ENCODE results near the gene LRP3. TPM values are rescaled to one million over a fixed set of nuclear protein-coding genes. Genes with fewer than 3 reads are reported as not detected.

The LRP3 gene
- total RNA-seq, 4 donors from 2014 or later, result 31.0 to 66.7 (median 38.5) TPM

DNA sequence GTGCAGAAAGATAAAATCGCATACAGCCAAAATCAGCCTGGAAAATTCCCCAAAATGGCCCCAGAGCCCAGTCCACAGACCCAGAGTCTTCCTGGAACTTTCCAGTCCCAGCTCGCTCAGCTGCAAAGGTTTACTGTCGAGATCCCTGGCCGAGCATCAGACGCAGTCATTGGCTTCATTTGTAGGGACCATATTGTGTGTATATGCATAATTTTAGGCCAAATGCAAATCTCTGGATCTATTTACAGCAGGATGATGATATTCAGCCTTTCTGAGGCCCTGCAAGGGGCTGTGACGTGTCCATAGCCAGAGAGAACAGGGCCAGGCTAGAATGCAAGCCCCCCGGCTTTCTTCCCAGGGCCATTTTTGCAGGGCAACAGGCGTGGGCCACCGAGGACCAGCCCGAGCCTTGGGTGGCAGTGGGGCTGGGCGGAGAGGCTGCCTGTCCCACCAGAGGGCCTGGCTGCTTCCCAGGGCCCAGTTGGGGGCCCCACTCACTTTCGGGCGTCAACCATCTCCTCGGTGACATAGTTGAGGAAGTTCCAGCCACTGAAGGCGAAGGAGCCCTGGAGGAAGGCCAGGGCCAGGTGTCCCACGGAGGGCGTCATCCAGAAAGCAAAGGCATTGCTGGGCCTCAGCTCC is 17.8 kb downstream of the LRP3 start:
- Histone ChIP-seq H3K27me3 (peaks cover 13% of the 10 kb centered on the region), H3K36me3 (peaks cover 0 to 9% of the 10 kb centered on the region in 2 donors), H3K9me3 (no peaks in the 10 kb centered on the region), H3K4me1 (no peaks in the 10 kb centered on the region), H3K4me3 (no peak overlapping the region), H3K27ac (no peak overlapping the region)
- no peak for ATAC-seq
- 60 to 80% methylated on average over 1 to 5 of the region's 17 CpGs for WGBS, 2 donors (ENCODE audit: low coverage in 1 of 2)
- TF ChIP-seq POLR2AphosphoS5 (IDR thresholded peaks at IDR 0.05), result no peak
- TF ChIP-seq, protein P1, sequence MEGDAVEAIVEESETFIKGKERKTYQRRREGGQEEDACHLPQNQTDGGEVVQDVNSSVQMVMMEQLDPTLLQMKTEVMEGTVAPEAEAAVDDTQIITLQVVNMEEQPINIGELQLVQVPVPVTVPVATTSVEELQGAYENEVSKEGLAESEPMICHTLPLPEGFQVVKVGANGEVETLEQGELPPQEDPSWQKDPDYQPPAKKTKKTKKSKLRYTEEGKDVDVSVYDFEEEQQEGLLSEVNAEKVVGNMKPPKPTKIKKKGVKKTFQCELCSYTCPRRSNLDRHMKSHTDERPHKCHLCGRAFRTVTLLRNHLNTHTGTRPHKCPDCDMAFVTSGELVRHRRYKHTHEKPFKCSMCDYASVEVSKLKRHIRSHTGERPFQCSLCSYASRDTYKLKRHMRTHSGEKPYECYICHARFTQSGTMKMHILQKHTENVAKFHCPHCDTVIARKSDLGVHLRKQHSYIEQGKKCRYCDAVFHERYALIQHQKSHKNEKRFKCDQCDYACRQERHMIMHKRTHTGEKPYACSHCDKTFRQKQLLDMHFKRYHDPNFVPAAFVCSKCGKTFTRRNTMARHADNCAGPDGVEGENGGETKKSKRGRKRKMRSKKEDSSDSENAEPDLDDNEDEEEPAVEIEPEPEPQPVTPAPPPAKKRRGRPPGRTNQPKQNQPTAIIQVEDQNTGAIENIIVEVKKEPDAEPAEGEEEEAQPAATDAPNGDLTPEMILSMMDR (IDR thresholded peaks at IDR 0.05), result no peak
- TF ChIP-seq EP300 (IDR thresholded peaks at IDR 0.05), result no peak
- TF ChIP-seq POLR2A (IDR thresholded peaks at IDR 0.05), result no peak

DNA sequence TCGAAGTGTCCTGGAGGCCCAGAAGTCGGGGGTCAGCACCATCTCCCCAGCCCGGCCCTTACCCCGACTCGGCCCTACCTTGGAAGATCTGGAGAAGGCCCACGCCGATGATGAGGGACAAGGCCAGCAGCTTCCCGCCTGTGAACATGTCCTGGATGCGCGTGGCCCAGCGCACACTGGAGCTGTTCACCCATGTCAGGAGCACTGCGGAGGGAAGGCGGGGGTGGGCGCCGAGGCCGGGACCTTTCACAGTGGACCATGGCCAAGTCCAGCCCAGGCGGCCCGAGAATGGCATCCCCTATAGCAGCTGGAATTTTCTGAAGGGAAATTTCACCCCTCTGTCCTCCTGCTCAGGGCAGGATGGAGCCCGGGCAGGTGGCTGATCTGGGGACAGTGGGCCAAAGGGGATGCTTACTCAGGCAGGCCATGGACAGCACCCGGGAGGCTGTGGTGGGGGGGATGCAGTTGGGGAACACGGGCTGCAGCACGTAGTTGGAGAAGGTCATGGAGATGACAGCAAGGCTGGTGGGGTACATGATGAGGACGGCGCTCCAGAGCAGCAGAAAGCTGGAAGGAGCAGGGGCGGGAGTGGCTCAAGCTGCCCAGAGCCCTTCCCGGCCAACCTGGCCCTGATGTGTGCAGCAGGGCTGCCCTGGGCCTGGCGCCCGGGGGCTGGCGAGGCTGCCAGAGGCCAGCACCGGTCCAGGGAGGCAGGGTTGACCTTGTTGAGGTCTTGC is 18.5 kb downstream of the LRP3 start:
- no peaks in the 10 kb centered on the region for H3K4me1 ChIP-seq
- no peak for ATAC-seq
- H3K27me3 ChIP-seq, result peaks cover 13% of the 10 kb centered on the region
- TF ChIP-seq EP300 (IDR thresholded peaks at IDR 0.05) (no peak), POLR2A (IDR thresholded peaks at IDR 0.05) (no peak), POLR2AphosphoS5 (IDR thresholded peaks at IDR 0.05) (no peak)
- TF ChIP-seq, protein P1 (IDR thresholded peaks at IDR 0.05), result no peak
- no peaks in the 10 kb centered on the region for H3K9me3 ChIP-seq
- 80 to 88% methylated on average over 4 to 11 of the region's 30 CpGs for WGBS, 2 donors (ENCODE audit: low coverage in 1 of 2)
- no peak overlapping the region for H3K4me3 ChIP-seq
- no peak overlapping the region for H3K27ac ChIP-seq
- peaks cover 0 to 2% of the 10 kb centered on the region in 2 donors for H3K36me3 ChIP-seq

DNA sequence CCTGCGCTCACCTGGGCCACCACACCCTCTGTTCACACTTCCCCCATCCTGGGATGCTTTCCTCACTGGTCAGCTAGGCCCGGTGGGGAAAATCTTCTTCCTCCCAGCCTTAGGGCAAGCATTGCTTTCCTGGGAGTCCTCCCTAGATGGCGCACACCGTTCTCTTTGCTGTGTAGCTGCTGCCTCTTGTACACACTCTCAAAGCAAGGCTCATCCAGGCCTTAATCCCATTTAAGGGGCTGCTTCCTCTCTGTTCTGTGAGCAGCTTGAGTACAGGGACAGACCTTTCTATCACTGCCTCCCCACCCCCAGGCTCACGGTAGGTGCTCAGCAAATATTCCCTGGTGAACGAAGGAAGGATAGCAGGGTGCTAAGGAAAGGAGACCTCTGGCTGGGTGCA is 20.5 kb downstream of the LRP3 start:
- Histone ChIP-seq H3K9me3 (no peaks in the 10 kb centered on the region), H3K36me3 (no peaks in the 10 kb centered on the region), H3K4me3 (no peak overlapping the region), H3K27me3 (peaks cover 24% of the 10 kb centered on the region), H3K27ac (no peak overlapping the region), H3K4me1 (no peaks in the 10 kb centered on the region)
- no peak for ATAC-seq
- TF ChIP-seq POLR2AphosphoS5 (IDR thresholded peaks at IDR 0.05) (no peak), EP300 (IDR thresholded peaks at IDR 0.05) (no peak)
- 35% methylated on average over 4 of the region's 6 CpGs; no CpG with 5 or more reads in 1 of the 2 donors for WGBS, 2 donors (ENCODE audit: low coverage in 1 of 2)

DNA sequence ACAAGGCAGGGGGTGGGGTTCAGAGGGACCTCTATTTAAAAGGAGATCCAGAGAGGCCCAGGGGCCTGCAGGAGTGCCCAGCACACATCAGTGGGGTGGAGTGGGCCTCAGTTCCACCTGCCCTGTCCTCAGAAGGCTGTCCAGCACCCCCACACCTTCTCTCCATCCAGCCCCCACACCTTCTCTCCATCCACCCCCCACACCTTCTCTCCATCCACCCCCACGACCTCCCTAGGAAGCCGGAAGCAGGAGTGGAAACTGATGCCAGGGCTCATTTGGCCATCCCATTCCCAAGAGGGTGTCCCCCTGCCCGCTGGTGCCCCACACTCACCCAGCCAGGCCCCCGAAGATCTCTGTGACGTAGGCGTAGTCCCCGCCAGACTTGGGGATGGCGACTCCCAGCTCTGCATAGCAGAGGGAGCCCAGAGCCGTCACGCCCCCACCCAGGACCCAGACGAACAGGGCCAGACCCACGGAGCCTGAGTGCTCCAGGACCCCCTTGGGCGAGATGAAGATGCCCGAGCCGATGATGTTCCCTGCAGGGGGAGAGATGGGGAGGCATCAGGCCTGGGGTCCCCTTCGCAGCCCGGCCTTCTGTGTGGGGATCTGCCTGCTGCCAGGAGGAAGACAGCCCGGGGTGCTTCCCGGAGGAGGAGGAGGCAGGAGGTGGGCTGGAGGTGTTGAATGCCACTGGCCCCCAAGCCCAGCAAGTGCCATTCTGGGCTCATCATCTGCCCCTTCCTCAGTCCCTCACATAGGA is 21.5 kb downstream of the LRP3 start:
- Histone ChIP-seq H3K27me3 (peaks cover 34% of the 10 kb centered on the region), H3K4me1 (no peaks in the 10 kb centered on the region), H3K27ac (no peak overlapping the region), H3K9me3 (no peaks in the 10 kb centered on the region), H3K36me3 (no peaks in the 10 kb centered on the region), H3K4me3 (no peak overlapping the region)
- 90% methylated on average over 2 of the region's 19 CpGs; no CpG with 5 or more reads in 1 of the 2 donors for WGBS, 2 donors (ENCODE audit: low coverage in 1 of 2)
- no peak for ATAC-seq
- no peak for TF ChIP-seq EP300 (IDR thresholded peaks at IDR 0.05)

DNA sequence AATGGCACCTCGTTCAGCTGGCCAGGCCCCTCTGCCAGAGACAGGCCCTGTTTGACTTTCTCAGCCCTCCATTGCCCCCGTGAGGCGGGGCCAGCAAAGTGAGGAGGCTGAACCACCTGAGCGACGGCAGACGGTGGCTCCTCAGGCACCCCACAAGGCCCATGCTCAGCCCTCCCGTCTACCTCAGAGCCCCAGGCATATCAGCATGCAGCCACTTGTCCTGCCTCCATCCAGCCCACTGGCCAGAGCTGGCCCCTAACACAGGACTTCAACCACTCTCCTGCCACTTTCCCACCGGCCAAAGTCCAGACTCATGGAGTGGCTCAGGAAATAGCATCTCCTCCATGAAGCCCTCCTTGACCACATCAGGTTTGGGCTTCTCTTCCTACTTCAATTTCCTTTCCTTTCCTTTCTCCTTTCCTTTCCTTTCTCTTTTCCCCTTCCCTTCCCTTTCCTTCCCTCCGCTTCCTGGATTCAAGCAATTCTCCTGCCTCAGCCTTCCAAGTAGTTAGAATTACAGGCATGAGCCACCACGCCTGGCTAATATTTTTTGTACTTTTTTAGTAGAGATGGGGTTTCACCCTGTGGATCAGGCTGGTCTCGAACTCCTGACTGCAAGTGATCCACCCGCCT is 22.2 kb downstream of the LRP3 start:
- Histone ChIP-seq H3K4me3 (no peak overlapping the region), H3K27me3 (peaks cover 41% of the 10 kb centered on the region), H3K27ac (no peak overlapping the region), H3K36me3 (no peaks in the 10 kb centered on the region), H3K4me1 (no peaks in the 10 kb centered on the region), H3K9me3 (no peaks in the 10 kb centered on the region)
- TF ChIP-seq EP300 (IDR thresholded peaks at IDR 0.05), result no peak
- TF ChIP-seq, protein P1 (IDR thresholded peaks at IDR 0.05), result no peak
- no peak for TF ChIP-seq POLR2AphosphoS5 (IDR thresholded peaks at IDR 0.05)
- TF ChIP-seq POLR2A (IDR thresholded peaks at IDR 0.05), result no peak
- 72 to 77% methylated on average over 4 to 9 of the region's 12 CpGs for WGBS, 2 donors (ENCODE audit: low coverage in 1 of 2)
- ATAC-seq, result no peak
